ENCODE data around the gene SLC2A13.

- TF ChIP-seq, protein P1, sequence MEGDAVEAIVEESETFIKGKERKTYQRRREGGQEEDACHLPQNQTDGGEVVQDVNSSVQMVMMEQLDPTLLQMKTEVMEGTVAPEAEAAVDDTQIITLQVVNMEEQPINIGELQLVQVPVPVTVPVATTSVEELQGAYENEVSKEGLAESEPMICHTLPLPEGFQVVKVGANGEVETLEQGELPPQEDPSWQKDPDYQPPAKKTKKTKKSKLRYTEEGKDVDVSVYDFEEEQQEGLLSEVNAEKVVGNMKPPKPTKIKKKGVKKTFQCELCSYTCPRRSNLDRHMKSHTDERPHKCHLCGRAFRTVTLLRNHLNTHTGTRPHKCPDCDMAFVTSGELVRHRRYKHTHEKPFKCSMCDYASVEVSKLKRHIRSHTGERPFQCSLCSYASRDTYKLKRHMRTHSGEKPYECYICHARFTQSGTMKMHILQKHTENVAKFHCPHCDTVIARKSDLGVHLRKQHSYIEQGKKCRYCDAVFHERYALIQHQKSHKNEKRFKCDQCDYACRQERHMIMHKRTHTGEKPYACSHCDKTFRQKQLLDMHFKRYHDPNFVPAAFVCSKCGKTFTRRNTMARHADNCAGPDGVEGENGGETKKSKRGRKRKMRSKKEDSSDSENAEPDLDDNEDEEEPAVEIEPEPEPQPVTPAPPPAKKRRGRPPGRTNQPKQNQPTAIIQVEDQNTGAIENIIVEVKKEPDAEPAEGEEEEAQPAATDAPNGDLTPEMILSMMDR (IDR thresholded peaks at IDR 0.05; ENCODE audit: extremely low read depth in 1 of 2, insufficient read depth in 1 of 2, low read depth in 1 of 2, low read length in 2 of 2): no peak
- no peak for TF ChIP-seq POLR2A (IDR thresholded peaks at IDR 0.05; ENCODE audit: low read depth, low read length)
- no peak for TF ChIP-seq GATA2 (IDR thresholded peaks at IDR 0.05; ENCODE audit: insufficient read depth, insufficient read length, low read depth, low read length)
- TF ChIP-seq POLR2AphosphoS5 (IDR thresholded peaks at IDR 0.05; ENCODE audit: insufficient read depth, low read depth, low read length): no peak
- TF ChIP-seq MYC (IDR thresholded peaks at IDR 0.05; ENCODE audit: low read depth, low read length): no peak
- no peak for TF ChIP-seq EZH2 (IDR thresholded peaks at IDR 0.05; ENCODE audit: borderline replicate concordance, low read depth, low read length, severe bottlenecking)
- TF ChIP-seq MAX (IDR thresholded peaks at IDR 0.05; ENCODE audit: insufficient read depth, insufficient read length): no peak
- no peak for TF ChIP-seq JUN (IDR thresholded peaks at IDR 0.05; ENCODE audit: borderline replicate concordance, insufficient read depth, insufficient read length, low read depth)
Observed at GRCh38 chr12:40106655-40107054, 774 bp upstream of the SLC2A13 start.
